ENCODE data around the gene ZCCHC14.

Gene ZCCHC14

GRCh38 chr16:87451563-87452210 lies 41.1 kb downstream of the ZCCHC14 start:
- no peak for DNase-seq

- DNase-seq = no peak
Measured at GRCh38 chr16:87448866-87449265, 44.0 kb downstream of the ZCCHC14 start.

GRCh38 chr16:87447323-87447722 lies 45.5 kb downstream of the ZCCHC14 start:
- no peak for DNase-seq

GRCh38 chr16:87446479-87446878 lies 46.3 kb downstream of the ZCCHC14 start:
- DNase-seq = no peak

- no peak for DNase-seq
Measured at GRCh38 chr16:87445486-87445885, 47.3 kb downstream of the ZCCHC14 start.

- no peak for DNase-seq
Measured at GRCh38 chr16:87443964-87444363, 48.9 kb downstream of the ZCCHC14 start.

- DNase-seq = no peak
Measured at GRCh38 chr16:87443016-87443415, 49.8 kb downstream of the ZCCHC14 start.

GRCh38 chr16:87442581-87442966 lies 50.2 kb downstream of the ZCCHC14 start:
- DNase-seq = no peak

GRCh38 chr16:87441886-87442580 lies 50.8 kb downstream of the ZCCHC14 start:
- DNase-seq = no peak

GRCh38 chr16:87439926-87440325 lies 52.9 kb downstream of the ZCCHC14 start:
- DNase-seq = no peak

- DNase-seq = no peak
Measured at GRCh38 chr16:87438611-87438985, 54.2 kb downstream of the ZCCHC14 start.

GRCh38 chr16:87437911-87438610 lies 54.8 kb downstream of the ZCCHC14 start:
- no peak for DNase-seq

GRCh38 chr16:87437327-87437726 lies 55.5 kb downstream of the ZCCHC14 start:
- DNase-seq = no peak

- DNase-seq = no peak
Measured at GRCh38 chr16:87436225-87437172, 56.3 kb downstream of the ZCCHC14 start.

GRCh38 chr16:87435372-87436224 lies 57.2 kb downstream of the ZCCHC14 start:
- no peak for DNase-seq

- DNase-seq = no peak
Measured at GRCh38 chr16:87434146-87434667, 58.6 kb downstream of the ZCCHC14 start.

- DNase-seq = no peak
Measured at GRCh38 chr16:87432330-87432915, 60.4 kb downstream of the ZCCHC14 start.

- DNase-seq = no peak
Measured at GRCh38 chr16:87431926-87432325, 60.9 kb downstream of the ZCCHC14 start.

- no peak for DNase-seq
Measured at GRCh38 chr16:87426423-87427215, 66.2 kb downstream of the ZCCHC14 start.

GRCh38 chr16:87425941-87426340 lies 66.9 kb downstream of the ZCCHC14 start:
- DNase-seq = no peak

- no peak for DNase-seq
Measured at GRCh38 chr16:87424266-87424665, 68.6 kb downstream of the ZCCHC14 start.

Measured in NCI-H2227 treated with DMSO at 0.1 percent for 48 hours (cell line).